Measurements from ENCODE around the gene FASLG. TPM values are rescaled to one million over a fixed set of nuclear protein-coding genes. Genes with fewer than 3 reads are reported as not detected.

Gene FASLG
- total RNA-seq, 1 experiment from 2014 or later, result not detected

- no peaks in the 10 kb centered on the region for H3K36me3 ChIP-seq
- H3K27ac ChIP-seq, result no peak overlapping the region
- H3K27me3 ChIP-seq (replicated peaks), result no peaks in the 10 kb centered on the region
- H3K4me1 ChIP-seq (replicated peaks), result no peaks in the 10 kb centered on the region
- H3K4me3 ChIP-seq, result no peak overlapping the region
- no peaks in the 10 kb centered on the region for H3K9me3 ChIP-seq (replicated peaks)
- no peak for DNase-seq (ENCODE audit: low read depth in 1 of 2, low spot score in 2 of 2)
Measured at GRCh38 chr1:172704420-172705210, 45.7 kb downstream of the FASLG start.

- Histone ChIP-seq H3K4me1 (replicated peaks) (no peaks in the 10 kb centered on the region), H3K4me3 (no peak overlapping the region), H3K9me3 (replicated peaks) (no peaks in the 10 kb centered on the region), H3K36me3 (no peaks in the 10 kb centered on the region), H3K27me3 (replicated peaks) (no peaks in the 10 kb centered on the region), H3K27ac (no peak overlapping the region)
- no peak for DNase-seq (ENCODE audit: low read depth in 1 of 2, low spot score in 2 of 2)
Measured at GRCh38 chr1:172708452-172708851, 49.5 kb downstream of the FASLG start.

- no peaks in the 10 kb centered on the region for H3K27me3 ChIP-seq (replicated peaks)
- no peak overlapping the region for H3K4me3 ChIP-seq
- H3K4me1 ChIP-seq (replicated peaks), result no peaks in the 10 kb centered on the region
- H3K27ac ChIP-seq, result no peak overlapping the region
- H3K9me3 ChIP-seq (replicated peaks), result no peaks in the 10 kb centered on the region
- no peaks in the 10 kb centered on the region for H3K36me3 ChIP-seq
- DNase-seq (ENCODE audit: low read depth in 1 of 2, low spot score in 2 of 2), result no peak
Measured at GRCh38 chr1:172711558-172711957, 52.7 kb downstream of the FASLG start.

GRCh38 chr1:172713466-172713865 is 54.6 kb downstream of the FASLG start:
- Histone ChIP-seq H3K27ac (no peak overlapping the region), H3K36me3 (no peaks in the 10 kb centered on the region), H3K4me1 (replicated peaks) (peaks cover 3% of the 10 kb centered on the region; the same call in 1 of the 2 replicates), H3K9me3 (replicated peaks) (no peaks in the 10 kb centered on the region), H3K4me3 (no peak overlapping the region), H3K27me3 (replicated peaks) (no peaks in the 10 kb centered on the region)
- no peak for DNase-seq (ENCODE audit: low read depth in 1 of 2, low spot score in 2 of 2)

Other genes with a start within 250 kb of the FASLG start
- not detected in 2 replicates for gene C1orf105, start 238.4 kb upstream of the FASLG start, total RNA-seq (2014; rRNA removed; shearing (Covaris generic))
- 20.9 and 27.0 TPM in 2 replicates for gene PIGC, start 215.0 kb upstream of the FASLG start, total RNA-seq (2014; rRNA removed; shearing (Covaris generic))
- gene SUCO, start 126.0 kb upstream of the FASLG start, total RNA-seq (2014; rRNA removed; shearing (Covaris generic)), result 24.1 and 26.1 TPM in 2 replicates

Data from SJSA1 (cell line).